Testis (tissue), 3 donors: ENCODE results near the gene NKRF. TPM values are rescaled to one million over a fixed set of nuclear protein-coding genes. Genes with fewer than 3 reads are reported as not detected.
"Not testable (repeated sequence)": the region's sequence is repeated elsewhere in the genome, so short reads cannot be mapped to it uniquely, and the experiment has no call there.

Source experiments
- DNase-seq: peaks from one replicate; pipeline ENCODE4 v3.0.0-alpha.2; 2019
- H3K27ac ChIP-seq, 2 donors: fragments of 200-600 bp; sonication (generic); one replicate each; pipeline ENCODE4 v1.5.1; 2019
- H3K27me3 ChIP-seq: fragments of 200-600 bp; sonication (generic); one replicate; pipeline ENCODE4 v1.5.1; 2019
- H3K36me3 ChIP-seq: fragments of 200-600 bp; sonication (generic); one replicate; pipeline ENCODE4 v1.5.1; 2017; ENCODE audit warnings: low read depth; ENCODE audit errors: missing control alignments
- H3K4me1 ChIP-seq: fragments of 200-600 bp; sonication (generic); one replicate; pipeline ENCODE4 v1.5.1; 2019
- H3K4me3 ChIP-seq, 2 donors: fragments of 200-600 bp; sonication (generic); one replicate each; pipeline ENCODE4 v1.5.1; 2017 to 2019
- H3K9me3 ChIP-seq: fragments of 200-600 bp; sonication (generic); one replicate; pipeline ENCODE4 v1.5.1; 2017
- POLR2A ChIP-seq: fragments of 450-650 bp; IDR thresholded peaks from one replicate; pipeline ENCODE4 v1.6.1; 2017; ENCODE audit warnings: antibody characterized with exemption, mild to moderate bottlenecking, moderate library complexity
- WGBS, 2 donors: methylation state at CpG; one replicate each; pipeline ENCODE4 v1.1.5; 2018; 5-methylcytosine and 5-hydroxymethylcytosine counted together
- intact Hi-C: fragments of 100-400 bp; cut with DNase I; formaldehyde crosslinking; loops from one replicate; pipeline ENCODE4 v1.15.1; 2023; ENCODE audit warnings: low total_unique reads
- polyA plus RNA-seq: library from polyadenylated mRNA; stranded (reverse); fragments of 350-450 nt; fragmentation: Illumina TruSeq; extraction: RNeasy Lipid Tissue Mini Kit (QIAGEN cat#74804); gene quantifications from one replicate; pipeline ENCODE4 v1.2.3, GENCODE V29; 2014; ENCODE audit warnings: low read depth, low replicate concordance; ENCODE audit not compliant: insufficient read depth
- total RNA-seq, 2 donors: library from RNA; depleted of rRNA; stranded (reverse); fragments of >200 nt; gene quantifications; one replicate each; pipeline ENCODE4 v1.2.3, GENCODE V29; 2016
- TF ChIP-seq, protein P1 (sequence below), 3 experiments: fragments of 450-650 bp in 2 of 3; fragments of 200-600 bp in 1 of 3; sonication (generic) in 1 of 3; IDR thresholded peaks; one replicate each; pipeline ENCODE4 v1.5.1; 2016 to 2019; ENCODE audit warnings: antibody characterized with exemption in 3 of 3, mild to moderate bottlenecking in 2 of 3, moderate library complexity in 1 of 3

Gene NKRF
- total and polyA plus RNA-seq, 3 donors from 2014 or later, result 4.1 to 6.4 (median 4.7) TPM

DNA sequence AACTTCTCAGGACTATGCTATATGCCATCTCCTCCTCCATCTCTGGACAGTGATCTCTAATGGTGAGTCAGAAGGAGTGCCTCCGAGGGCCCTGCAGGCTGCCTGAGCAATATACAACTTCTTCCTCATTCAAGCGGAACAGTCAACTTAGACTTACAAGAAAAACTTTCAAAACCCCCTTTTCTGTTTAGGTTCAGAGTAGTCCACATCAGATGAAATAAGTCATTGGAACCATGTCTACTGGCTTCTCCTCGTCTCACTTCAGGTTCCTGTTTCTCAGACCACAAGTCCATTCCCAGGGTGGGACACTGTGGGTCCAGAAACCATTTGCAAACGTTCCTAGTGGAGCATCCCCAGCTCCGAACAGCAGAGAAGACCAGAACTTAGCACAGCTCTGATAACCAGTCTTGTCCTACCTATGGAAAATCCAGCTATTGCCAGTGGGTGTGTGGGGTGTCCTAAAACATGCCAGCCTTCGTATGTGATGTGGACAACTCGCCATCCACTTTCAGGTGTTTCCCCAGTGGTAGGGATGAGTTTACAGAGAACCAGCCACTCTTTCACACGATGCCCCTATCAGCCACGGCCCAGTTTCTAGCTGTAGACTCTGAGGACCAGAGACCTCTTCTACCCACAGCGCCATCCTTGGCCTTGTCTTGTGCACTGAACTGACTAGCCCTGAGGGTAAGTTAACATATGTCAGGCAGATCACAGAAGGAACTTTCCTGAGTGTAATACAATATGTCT, 32.7 kb upstream of the NKRF start:
- Histone ChIP-seq H3K4me1 (no peaks in the 10 kb centered on the region), H3K27me3 (no peaks in the 10 kb centered on the region), H3K4me3 (no peak overlapping the region), H3K36me3 (no peaks in the 10 kb centered on the region), H3K27ac (no peak overlapping the region), H3K9me3 (no peaks in the 10 kb centered on the region)
- intact Hi-C loops, result no loop called here
- DNase-seq, result no peak
- TF ChIP-seq POLR2A, result no peak
- TF ChIP-seq, protein P1, sequence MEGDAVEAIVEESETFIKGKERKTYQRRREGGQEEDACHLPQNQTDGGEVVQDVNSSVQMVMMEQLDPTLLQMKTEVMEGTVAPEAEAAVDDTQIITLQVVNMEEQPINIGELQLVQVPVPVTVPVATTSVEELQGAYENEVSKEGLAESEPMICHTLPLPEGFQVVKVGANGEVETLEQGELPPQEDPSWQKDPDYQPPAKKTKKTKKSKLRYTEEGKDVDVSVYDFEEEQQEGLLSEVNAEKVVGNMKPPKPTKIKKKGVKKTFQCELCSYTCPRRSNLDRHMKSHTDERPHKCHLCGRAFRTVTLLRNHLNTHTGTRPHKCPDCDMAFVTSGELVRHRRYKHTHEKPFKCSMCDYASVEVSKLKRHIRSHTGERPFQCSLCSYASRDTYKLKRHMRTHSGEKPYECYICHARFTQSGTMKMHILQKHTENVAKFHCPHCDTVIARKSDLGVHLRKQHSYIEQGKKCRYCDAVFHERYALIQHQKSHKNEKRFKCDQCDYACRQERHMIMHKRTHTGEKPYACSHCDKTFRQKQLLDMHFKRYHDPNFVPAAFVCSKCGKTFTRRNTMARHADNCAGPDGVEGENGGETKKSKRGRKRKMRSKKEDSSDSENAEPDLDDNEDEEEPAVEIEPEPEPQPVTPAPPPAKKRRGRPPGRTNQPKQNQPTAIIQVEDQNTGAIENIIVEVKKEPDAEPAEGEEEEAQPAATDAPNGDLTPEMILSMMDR (IDR thresholded peaks at IDR 0.05), result no peak
- 83 to 92% methylated on average over 6 to 10 of the region's 10 CpGs for WGBS, 2 donors

DNA sequence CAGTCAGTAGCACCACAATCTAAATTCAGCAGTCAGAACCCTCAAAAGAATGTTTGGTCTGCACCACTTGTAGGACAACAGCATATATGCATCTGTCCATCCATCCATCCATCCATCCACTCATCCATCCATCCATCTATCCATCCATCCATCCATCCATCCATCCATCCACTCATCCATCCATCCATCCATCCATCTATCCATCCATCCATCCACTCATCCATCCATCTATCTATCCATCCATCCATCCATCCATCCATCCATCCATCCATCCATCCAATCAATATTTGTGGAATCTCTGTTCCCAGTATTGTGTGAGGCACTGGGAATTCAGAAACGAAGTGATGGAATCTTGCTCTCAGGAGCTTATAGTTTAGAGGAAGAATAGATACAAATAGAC, 31.2 kb upstream of the NKRF start:
- H3K27ac ChIP-seq, DNase-seq, H3K4me1 ChIP-seq, H3K9me3 ChIP-seq, H3K36me3 ChIP-seq, intact Hi-C loops, H3K27me3 ChIP-seq, H3K4me3 ChIP-seq: not testable (repeated sequence)
- 86 to 92% methylated on average over 1 of the region's 1 CpG for WGBS, 2 donors

DNA sequence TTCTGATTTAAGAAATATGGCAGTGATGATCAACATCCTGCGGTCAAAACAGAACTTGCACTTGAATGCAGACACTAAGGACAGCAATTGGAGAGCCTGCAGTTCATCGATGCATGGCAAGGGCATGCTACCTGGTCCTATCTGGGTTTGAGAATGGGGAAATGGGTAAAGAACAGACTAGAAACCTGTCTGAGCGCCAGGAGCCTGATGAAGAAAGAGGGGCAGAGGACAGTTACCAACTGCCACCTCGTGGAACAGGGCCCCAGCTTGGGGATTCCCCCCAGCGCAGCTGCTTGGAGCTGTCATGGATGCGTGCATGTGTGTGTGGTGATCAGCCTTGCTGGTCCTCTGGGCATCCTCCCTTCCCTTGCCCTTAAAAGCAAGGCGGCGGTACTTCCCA, 30.2 kb upstream of the NKRF start:
- Histone ChIP-seq H3K27ac (no peak overlapping the region), H3K36me3 (no peaks in the 10 kb centered on the region), H3K27me3 (no peaks in the 10 kb centered on the region), H3K9me3 (no peaks in the 10 kb centered on the region), H3K4me3 (no peak overlapping the region), H3K4me1 (no peaks in the 10 kb centered on the region)
- WGBS, 2 donors, result 95% methylated on average over 2 to 6 of the region's 8 CpGs
- intact Hi-C loops, result no loop called here
- TF ChIP-seq POLR2A, result no peak
- TF ChIP-seq, protein P1 (IDR thresholded peaks at IDR 0.05), result no peak
- no peak for DNase-seq

DNA sequence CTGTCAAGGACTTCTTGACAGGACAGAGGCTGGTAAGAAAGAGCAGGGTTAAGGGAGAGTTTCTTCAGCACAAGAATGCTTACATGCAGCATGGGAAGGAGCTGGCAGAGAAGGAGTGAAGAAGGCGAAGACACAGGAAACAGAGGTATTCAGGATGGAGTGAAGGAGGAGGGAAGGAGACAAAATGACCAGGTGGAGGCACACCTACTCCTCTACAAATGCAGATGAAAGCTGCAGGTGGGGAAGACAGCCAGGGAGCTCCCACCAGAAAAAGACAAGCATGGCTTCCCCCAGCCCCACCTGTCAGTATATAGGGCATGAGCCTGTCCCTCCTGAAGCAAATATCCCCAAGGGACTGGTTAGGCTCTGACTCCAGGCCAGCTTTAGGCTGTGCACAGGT, 29.6 kb upstream of the NKRF start:
- intact Hi-C loops, result no loop called here
- TF ChIP-seq, protein P1 (IDR thresholded peaks at IDR 0.05), result no peak
- TF ChIP-seq POLR2A, result no peak
- no peak overlapping the region for H3K4me3 ChIP-seq
- H3K9me3 ChIP-seq, result no peaks in the 10 kb centered on the region
- H3K36me3 ChIP-seq, result no peaks in the 10 kb centered on the region
- H3K4me1 ChIP-seq, result no peaks in the 10 kb centered on the region
- no peak for DNase-seq
- 87 to 100% methylated on average over 1 of the region's 1 CpG for WGBS, 2 donors
- no peaks in the 10 kb centered on the region for H3K27me3 ChIP-seq
- no peak overlapping the region for H3K27ac ChIP-seq

DNA sequence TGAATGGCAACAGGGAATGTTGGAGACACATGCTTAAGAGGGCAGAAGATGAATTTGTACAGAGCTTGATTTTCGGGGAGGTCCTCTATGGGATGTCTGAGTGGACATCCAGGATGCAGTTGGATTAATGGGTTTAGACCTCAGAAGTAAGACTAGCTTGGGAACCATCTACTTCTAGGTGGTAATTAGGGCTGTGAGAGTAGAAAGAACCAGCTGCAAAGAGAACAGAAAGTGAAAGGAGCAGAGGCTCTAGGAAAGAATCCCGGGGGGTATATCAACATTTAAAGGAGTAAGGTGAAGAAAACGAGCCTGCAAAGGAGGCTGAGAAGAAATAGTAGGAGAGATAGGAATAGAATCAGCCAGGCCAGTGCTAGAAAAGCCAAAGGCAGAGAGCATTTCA, 29.0 kb upstream of the NKRF start:
- 49 to 92% methylated on average over 3 of the region's 3 CpGs for WGBS, 2 donors
- Histone ChIP-seq H3K27me3 (no peaks in the 10 kb centered on the region), H3K4me1 (no peaks in the 10 kb centered on the region), H3K36me3 (no peaks in the 10 kb centered on the region), H3K27ac (no peak overlapping the region), H3K9me3 (no peaks in the 10 kb centered on the region), H3K4me3 (no peak overlapping the region)
- intact Hi-C loops, result no loop called here
- TF ChIP-seq POLR2A, result no peak
- TF ChIP-seq, protein P1 (IDR thresholded peaks at IDR 0.05), result no peak
- DNase-seq, result no peak
